ENCODE results near the gene MYO1D.

Gene MYO1D

DNA sequence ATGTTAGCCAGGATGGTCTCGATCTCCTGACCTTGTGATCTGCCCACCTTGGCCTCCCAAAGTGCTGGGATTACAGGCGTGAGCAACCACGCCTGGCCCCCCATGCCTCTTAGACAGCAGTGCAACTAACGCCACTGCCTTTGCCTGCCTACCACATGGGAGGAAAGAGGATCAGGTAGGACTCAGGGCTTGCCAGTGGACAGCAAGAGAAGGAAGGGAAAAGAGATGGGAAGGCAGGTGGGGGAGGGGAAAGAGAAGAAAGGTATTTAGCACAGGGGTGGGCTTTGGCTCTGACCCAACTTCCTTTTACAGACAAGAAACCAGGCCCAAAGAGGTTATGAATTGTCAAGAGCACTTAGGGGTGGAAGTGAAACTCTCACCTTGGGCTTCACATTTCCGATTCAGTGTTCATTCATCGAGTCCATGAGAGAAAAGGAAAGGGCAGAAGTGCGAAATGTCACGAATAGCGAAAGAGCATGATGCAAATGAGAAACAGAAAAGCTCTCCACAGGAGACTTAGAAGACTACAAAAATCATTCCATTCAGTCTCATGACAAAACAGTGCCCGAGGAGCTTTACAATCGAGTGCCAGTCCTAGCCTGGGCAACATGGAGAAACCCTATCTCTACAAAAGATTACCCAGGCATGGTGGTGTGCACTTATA is 353.8 kb downstream of the MYO1D start:
- DNase-seq: peak in 2 of 3 experiments; percentile 23 to 50
- no peaks in the 10 kb centered on the region for H3K9me3 Mint-ChIP-seq
- peak overlapping the region; percentile 18 to 88 for H3K27ac Mint-ChIP-seq
- ATAC-seq (replicated peaks): peak; percentile 52
- no peaks in the 10 kb centered on the region for H3K27me3 Mint-ChIP-seq
- H3K4me1 Mint-ChIP-seq (ENCODE audit: low read depth in 2 of 2): peaks cover 36 to 48% of the 10 kb centered on the region in 2 donors
- peak overlapping the region; percentile 68 to 70 for H3K4me3 Mint-ChIP-seq
- H3K36me3 Mint-ChIP-seq (ENCODE audit: insufficient read depth): peaks cover 6% of the 10 kb centered on the region

DNA sequence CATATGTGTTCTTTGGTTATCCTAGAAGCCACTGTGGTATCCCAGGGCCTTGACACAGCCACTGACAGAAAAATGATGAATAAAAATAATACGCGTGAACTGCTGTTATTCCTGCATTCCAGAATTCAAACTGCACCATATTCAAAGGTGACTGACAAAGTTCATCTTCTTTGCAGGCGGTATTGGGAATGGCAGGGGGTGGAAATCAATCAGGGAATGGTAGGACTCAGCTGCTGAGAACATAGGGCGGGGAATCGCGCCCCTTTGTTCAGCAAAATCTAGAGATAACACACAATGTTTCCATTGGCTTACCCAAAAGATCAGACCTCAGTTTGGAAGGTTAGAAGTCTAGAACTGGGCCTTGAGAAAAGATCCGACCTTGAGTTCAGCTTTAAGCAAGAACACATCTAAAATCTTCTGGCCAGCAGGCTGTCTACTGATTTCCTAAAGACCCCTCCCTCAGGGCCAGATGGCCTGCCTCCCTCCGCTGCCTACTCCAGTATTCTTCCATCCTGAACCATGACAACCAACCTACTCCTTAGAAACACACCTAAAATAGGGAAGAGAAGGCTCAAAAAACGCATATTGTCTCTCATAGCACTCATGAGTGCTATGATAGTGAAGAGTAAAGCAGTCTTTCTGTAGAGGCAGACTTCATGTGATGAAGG is 356.1 kb downstream of the MYO1D start:
- Mint-ChIP-seq H3K27me3 (no peaks in the 10 kb centered on the region), H3K4me3 (peak overlapping the region; percentile 82 to 84), H3K9me3 (no peaks in the 10 kb centered on the region), H3K4me1 (ENCODE audit: low read depth in 2 of 2) (peaks cover 48 to 58% of the 10 kb centered on the region in 2 donors), H3K27ac (peak overlapping the region; percentile 91 to 97), H3K36me3 (ENCODE audit: insufficient read depth) (peaks cover 2% of the 10 kb centered on the region)
- no peak for ATAC-seq (replicated peaks)
- DNase-seq: no peak

DNA sequence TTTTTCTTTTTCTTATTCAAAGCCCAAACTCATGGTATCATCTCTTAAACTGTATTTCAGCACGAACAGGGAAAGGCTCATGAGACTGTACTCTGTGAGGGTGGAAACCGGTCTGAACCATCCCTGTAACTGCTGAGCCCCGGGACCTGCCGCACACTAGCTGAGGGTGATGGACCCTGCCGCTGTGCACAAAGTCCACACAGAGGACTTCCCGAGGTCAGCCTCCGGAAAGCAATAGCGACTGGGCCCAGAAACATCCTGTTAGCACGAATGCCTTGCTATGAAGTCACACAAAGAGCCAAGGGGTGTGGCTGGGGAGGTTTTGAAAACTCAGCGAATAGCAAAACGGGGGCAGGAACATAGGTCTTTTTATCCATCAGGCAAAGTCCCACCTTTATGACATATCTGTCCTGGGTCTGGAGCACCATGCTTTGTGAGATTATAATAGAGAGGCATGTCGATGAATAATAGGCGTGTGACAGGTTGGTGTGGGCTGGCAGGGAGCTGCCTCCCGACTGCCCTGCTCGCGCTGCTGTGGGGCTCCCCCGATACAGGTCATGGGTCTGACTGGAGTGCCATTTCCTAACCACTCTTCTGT is 356.7 kb downstream of the MYO1D start:
- peak overlapping the region; percentile 91 to 97 for H3K27ac Mint-ChIP-seq
- H3K4me3 Mint-ChIP-seq: peak overlapping the region; percentile 82 to 84
- peak in 1 of 3 experiments; percentile 48 for DNase-seq
- no peaks in the 10 kb centered on the region for H3K27me3 Mint-ChIP-seq
- H3K9me3 Mint-ChIP-seq: no peaks in the 10 kb centered on the region
- ATAC-seq (replicated peaks): peak; percentile 44
- peaks cover 48 to 58% of the 10 kb centered on the region in 2 donors for H3K4me1 Mint-ChIP-seq (ENCODE audit: low read depth in 2 of 2)
- peaks cover 2% of the 10 kb centered on the region for H3K36me3 Mint-ChIP-seq (ENCODE audit: insufficient read depth)

DNA sequence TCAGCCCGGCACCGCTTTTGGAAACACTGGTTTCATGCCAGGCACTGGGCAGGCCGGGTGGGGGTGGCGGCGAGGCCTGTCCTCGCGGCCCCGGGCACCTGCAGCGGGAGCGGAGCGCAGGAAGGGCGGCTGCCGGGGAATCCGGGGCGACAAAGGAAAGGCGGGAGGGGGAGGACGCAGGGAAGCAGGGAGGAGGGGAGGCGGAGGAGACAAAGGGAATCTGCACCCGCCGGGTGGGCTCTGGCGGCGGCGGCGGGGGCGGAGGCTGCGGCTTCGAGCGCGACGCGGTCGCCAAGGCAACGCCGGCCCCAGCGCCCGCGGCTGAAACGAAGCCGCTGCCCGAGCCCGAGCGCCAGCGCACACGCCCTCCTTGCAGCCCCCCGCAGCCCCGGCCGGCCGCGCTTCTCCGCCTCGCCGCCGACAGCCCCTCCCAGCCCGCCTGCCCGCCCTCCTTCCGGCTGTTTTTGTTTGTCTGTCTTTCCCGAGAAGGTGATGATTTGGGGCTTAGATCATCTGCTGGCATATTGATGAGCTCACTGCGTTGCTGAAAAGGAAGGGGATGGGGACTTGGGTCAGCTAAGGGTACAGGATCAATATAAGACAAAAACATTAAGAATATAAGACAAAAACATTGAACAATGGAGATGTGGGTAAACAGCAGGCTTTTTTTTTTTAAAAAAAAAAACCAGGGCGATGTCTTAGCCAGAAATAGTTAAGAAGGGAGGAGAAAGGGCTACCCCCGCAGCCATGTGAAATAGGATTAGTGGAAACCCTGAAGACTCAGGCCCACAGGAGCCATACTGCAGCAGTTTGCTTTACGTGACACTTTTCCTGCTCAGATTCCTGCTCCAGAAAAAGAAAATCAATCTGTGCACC is 357.5 kb downstream of the MYO1D start:
- Mint-ChIP-seq H3K27me3 (no peaks in the 10 kb centered on the region), H3K4me3 (peak overlapping the region; percentile 82 to 84), H3K9me3 (no peaks in the 10 kb centered on the region), H3K27ac (peak overlapping the region; percentile 91 to 97), H3K36me3 (ENCODE audit: insufficient read depth) (peaks cover 2% of the 10 kb centered on the region), H3K4me1 (ENCODE audit: low read depth in 2 of 2) (peaks cover 48 to 58% of the 10 kb centered on the region in 2 donors)
- DNase-seq: peak; percentile 36 to 66 (median 42)
- ATAC-seq (replicated peaks): peak; percentile 60

DNA sequence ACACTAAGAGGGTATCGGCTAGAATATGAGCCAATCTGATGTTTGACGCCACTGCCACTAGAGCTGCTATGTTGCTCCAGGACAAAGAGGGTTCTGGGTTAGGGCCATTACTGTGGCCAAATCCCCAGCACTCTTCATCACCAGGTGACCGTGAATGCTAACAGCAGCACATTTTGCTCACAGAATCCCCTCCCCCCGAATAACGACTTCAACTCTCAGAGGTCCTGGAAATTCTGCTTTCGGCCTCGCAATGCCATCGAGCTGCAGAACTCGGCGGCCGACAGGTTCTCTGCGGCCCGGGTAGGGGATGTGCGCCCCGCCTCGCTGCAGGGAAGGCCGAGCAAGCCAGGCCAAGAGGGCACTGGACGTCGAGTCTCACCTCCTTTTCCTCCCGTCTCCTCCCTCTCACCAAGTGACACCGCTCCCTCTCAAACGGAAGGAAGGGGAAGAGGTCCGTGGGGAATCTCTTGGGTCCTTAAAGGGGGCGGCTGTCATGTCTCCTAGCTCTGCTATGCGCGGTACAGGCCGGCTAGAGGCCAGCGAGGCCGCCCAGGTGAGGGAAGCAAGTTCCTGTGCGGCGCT is 358.2 kb downstream of the MYO1D start:
- Mint-ChIP-seq H3K9me3 (no peaks in the 10 kb centered on the region), H3K4me3 (peak overlapping the region; percentile 82 to 84), H3K4me1 (ENCODE audit: low read depth in 2 of 2) (peaks cover 45 to 53% of the 10 kb centered on the region in 2 donors), H3K27ac (peak overlapping the region; percentile 91 to 97), H3K27me3 (no peaks in the 10 kb centered on the region), H3K36me3 (ENCODE audit: insufficient read depth) (peaks cover 2% of the 10 kb centered on the region)
- ATAC-seq (replicated peaks) (no peak), DNase-seq (no peak)

DNA sequence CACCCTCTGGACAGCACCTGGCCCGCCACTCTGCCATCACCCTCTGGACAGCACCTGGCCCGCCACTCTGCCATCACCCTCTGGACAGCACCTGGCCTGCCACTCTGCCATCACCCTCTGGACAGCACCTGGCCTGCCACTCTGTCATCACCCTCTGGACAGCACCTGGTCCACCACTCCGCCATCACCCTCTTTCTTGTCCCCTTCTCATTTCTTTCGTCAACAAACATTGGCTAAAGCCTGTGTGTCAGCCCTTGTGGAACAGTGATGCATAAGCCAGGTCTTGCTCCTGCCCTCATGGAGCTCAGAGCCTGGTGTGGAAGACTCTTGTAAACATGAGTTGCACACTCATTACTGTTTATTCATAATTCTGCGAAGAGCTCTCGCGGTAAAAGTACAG is 358.9 kb downstream of the MYO1D start:
- peak overlapping the region; percentile 21 to 84 for H3K4me3 Mint-ChIP-seq
- no peak for DNase-seq
- no peaks in the 10 kb centered on the region for H3K27me3 Mint-ChIP-seq
- no peak for ATAC-seq (replicated peaks)
- peaks cover 40 to 48% of the 10 kb centered on the region in 2 donors for H3K4me1 Mint-ChIP-seq (ENCODE audit: low read depth in 2 of 2)
- peaks cover 2% of the 10 kb centered on the region for H3K36me3 Mint-ChIP-seq (ENCODE audit: insufficient read depth)
- peak overlapping the region; percentile 91 to 97 for H3K27ac Mint-ChIP-seq
- H3K9me3 Mint-ChIP-seq: no peaks in the 10 kb centered on the region

DNA sequence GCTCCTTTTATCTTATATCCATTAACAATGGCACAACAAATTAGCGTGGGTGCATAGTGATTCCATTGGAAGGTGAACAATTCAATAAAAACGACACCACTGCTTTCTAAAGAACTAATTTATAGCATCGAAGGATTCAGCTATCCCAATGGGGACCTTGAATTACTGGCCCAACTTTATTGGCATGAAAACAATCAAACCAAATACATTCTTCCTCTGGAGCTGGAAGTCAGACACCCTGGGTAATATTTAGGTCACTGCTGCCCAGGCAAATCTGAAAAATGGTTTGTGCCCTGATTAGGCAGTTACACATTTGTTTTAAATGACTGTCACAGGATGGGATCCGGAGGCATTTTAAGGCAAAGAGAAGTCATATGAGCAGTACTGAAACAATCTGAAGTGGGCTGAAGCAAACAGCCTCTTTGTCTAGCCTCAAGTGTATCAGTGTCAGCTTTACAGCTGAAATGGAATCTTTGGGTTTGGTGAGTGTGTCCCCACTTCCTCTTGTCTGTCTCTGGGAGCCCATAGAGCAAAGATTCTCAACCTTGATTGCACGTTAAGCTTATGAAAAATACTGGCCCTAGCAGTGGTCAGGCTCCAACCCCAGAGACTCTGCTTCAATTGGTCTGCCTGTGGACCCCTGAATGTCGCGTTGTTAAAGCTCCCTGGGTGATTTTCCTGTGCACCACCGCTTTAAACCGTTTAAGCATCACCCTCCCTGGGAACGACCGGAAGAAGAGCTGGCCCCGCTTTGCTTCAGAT is 359.8 kb downstream of the MYO1D start:
- Mint-ChIP-seq H3K27me3 (no peaks in the 10 kb centered on the region), H3K9me3 (no peaks in the 10 kb centered on the region), H3K4me3 (peak overlapping the region; percentile 14 to 37), H3K4me1 (ENCODE audit: low read depth in 2 of 2) (peaks cover 32 to 41% of the 10 kb centered on the region in 2 donors), H3K36me3 (ENCODE audit: insufficient read depth) (no peaks in the 10 kb centered on the region), H3K27ac (peak overlapping the region; percentile 81 to 88)
- DNase-seq (no peak), ATAC-seq (replicated peaks) (no peak)

DNA sequence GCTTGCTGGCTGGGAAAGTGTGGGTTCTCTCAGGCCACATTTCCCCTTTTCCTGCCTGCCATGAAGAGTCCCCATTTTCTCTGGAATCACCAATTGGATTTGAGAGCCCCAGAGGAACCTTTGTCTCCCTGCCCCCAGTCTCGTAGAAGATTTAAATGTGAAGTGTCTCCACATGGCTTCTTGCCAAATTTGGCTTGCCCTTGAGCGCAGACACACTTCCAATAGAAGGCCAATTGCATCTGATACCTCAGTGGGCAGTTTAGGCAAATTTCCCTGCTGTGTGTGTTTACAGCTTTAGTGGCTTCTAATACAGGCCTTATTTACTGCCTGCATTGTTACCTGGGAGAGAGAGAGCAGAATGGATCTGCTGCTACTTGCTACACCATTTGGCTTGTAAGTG is 360.5 kb downstream of the MYO1D start:
- ATAC-seq (replicated peaks) (no peak), DNase-seq (no peak)
- H3K9me3 Mint-ChIP-seq: no peaks in the 10 kb centered on the region
- no peaks in the 10 kb centered on the region for H3K36me3 Mint-ChIP-seq (ENCODE audit: insufficient read depth)
- no peaks in the 10 kb centered on the region for H3K27me3 Mint-ChIP-seq
- H3K27ac Mint-ChIP-seq: peak overlapping the region; percentile 81 to 88
- peaks cover 32 to 44% of the 10 kb centered on the region in 2 donors for H3K4me1 Mint-ChIP-seq (ENCODE audit: low read depth in 2 of 2)
- H3K4me3 Mint-ChIP-seq: no peak overlapping the region

DNA sequence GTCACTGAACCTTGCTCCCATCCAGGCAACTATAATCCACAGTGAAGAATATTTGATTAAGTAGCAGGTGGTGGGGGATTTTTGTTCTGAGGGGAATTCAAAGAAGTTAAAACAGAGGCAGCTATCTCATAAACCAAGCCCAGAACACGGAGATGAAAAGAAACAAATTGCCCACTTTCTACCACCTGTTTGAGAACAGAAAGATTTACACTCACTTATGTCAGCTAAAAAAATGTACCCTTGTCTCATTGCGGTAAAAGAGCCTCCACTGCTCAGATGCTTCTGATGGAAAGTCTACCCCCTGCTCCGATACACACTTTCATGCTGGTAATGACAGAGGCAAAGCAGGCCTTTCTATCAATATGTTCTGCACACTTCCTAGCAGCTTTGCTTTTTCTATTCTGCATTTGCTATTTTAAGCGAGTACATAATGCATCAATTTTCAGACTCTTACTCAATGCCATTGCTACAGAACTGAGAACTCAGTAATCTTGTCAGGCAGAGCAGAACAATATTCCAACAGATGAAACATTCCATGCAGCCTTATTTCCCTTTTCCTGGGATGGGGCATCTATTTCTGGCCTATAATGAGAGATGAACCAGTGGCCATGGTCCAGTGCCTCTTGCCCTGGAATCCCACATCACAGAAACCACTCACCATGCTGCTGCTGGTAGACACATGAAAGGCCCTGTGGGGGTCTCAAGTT is 361.1 kb downstream of the MYO1D start:
- Mint-ChIP-seq H3K36me3 (ENCODE audit: insufficient read depth) (no peaks in the 10 kb centered on the region), H3K4me1 (ENCODE audit: low read depth in 2 of 2) (peaks cover 32 to 47% of the 10 kb centered on the region in 2 donors), H3K27ac (no peak overlapping the region), H3K4me3 (no peak overlapping the region), H3K9me3 (no peaks in the 10 kb centered on the region), H3K27me3 (no peaks in the 10 kb centered on the region)
- DNase-seq (no peak), ATAC-seq (replicated peaks) (no peak)

DNA sequence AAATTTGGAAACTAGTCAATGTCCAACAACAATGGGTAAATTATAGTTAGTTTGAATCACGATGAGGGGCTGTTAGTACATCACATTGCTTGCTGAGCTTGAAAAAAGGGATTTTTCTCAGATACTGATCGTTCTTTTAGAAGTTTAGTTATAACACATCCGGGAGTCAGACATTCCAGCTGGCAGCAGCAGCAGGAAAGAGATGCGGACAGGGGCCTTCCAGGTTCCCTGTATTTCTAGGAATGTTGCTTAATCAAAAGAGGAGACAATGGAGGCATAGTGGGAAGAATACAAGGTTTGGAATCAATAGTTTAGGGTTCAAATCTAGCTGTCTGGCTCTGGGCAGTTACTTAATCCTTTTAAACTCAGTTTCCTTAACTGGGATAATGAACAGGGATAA is 362.3 kb downstream of the MYO1D start:
- Mint-ChIP-seq H3K4me1 (ENCODE audit: low read depth in 2 of 2) (peaks cover 20 to 42% of the 10 kb centered on the region in 2 donors), H3K27ac (no peak overlapping the region), H3K27me3 (no peaks in the 10 kb centered on the region), H3K9me3 (no peaks in the 10 kb centered on the region), H3K36me3 (ENCODE audit: insufficient read depth) (peaks cover 2% of the 10 kb centered on the region), H3K4me3 (no peak overlapping the region)
- no peak for ATAC-seq (replicated peaks)
- DNase-seq: no peak

DNA sequence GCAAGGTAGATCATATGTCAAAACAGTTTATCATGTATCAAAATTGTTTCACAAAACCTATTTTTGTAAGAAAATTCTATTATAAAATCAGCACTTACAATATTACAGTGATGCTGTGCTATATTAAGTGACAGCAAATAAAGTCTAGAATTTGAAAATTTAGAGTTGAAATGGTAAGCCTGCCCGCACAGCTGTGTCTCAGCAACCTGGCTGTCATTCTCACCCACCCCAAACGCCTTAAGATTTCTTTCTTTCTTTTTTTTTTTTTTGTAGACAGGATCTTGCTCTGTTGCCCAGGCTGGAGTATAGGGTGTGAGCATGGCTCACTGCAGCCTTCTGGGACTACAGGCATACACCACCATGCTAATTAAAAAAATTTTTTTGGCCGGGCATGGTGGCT is 363.3 kb downstream of the MYO1D start:
- no peaks in the 10 kb centered on the region for H3K27me3 Mint-ChIP-seq
- ATAC-seq (replicated peaks) (no peak), DNase-seq (no peak)
- no peaks in the 10 kb centered on the region for H3K9me3 Mint-ChIP-seq
- H3K36me3 Mint-ChIP-seq (ENCODE audit: insufficient read depth): peaks cover 2% of the 10 kb centered on the region
- peaks cover 15 to 36% of the 10 kb centered on the region in 2 donors for H3K4me1 Mint-ChIP-seq (ENCODE audit: low read depth in 2 of 2)
- no peak overlapping the region for H3K4me3 Mint-ChIP-seq
- no peak overlapping the region for H3K27ac Mint-ChIP-seq

DNA sequence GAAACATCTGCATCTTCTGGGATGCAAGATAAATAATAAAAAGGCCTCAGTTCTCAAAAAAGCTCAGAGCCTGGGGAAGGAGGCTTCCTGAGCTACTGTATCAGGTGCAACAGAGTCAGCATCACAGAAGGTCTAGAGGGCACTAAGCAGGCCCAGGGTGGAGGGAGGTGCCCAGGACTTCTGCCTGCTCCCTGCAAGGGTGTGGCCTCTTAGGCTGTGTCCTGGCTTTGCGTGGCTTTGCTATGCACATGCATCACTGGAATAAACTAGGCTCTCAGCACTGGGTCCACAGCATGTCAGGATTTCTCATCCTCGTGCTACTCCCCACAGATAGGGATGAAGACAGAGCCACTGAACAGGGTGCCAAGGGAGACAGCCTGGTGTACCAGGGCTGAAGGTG is 364.6 kb downstream of the MYO1D start:
- peak overlapping the region in 1 of 2 donors; percentile 77 for H3K27ac Mint-ChIP-seq
- DNase-seq (no peak), ATAC-seq (replicated peaks) (no peak)
- H3K36me3 Mint-ChIP-seq (ENCODE audit: insufficient read depth): peaks cover 2% of the 10 kb centered on the region
- H3K4me3 Mint-ChIP-seq: no peak overlapping the region
- H3K4me1 Mint-ChIP-seq (ENCODE audit: low read depth in 2 of 2): peaks cover 7 to 26% of the 10 kb centered on the region in 2 donors
- no peaks in the 10 kb centered on the region for H3K27me3 Mint-ChIP-seq
- H3K9me3 Mint-ChIP-seq: no peaks in the 10 kb centered on the region

Measured in effector memory CD8-positive, alpha-beta T cell (primary cell).